ENCODE results near the gene ARID5A.

Gene ARID5A

DNA sequence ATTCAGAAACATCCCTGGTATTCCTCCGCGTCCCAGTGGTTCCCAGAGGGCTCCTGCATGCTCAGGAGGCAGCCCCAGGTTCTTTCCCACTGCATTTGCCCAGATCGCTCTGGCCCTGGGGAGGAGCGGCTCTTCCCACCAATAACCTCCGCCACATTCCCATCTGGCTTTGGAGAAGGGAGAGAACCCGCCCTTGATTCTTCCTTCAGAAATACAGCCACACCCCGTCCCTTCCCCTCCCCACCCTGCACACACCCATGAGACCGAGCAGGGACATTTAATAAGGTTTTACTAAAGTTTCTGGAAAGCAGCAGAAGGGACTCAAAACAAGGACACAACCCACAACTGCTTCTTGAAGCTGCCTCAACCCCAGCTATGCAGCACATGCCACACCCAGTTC lies 21.9 kb downstream of the ARID5A start:
- DNase-seq = no peak

DNA sequence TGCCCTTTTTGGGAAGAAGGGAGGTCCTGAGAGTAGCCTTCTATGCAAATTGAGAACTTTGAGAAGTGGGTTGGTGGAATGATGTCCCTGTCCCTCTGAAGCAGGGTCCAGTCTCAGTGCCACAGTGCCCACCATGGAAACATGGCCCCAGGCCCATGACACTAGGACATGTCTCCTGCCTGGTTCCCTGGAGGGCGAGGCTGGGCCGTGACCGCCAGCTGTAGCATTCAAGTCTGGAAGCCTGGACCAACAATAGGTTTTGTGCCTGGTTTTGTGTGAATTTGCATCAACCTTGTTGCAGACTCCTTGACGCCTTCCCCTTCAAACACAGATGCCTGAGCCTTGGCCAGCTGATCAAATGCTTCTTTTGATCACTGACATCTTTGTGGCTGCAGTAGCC lies 27.5 kb downstream of the ARID5A start:
- no peak for DNase-seq

DNA sequence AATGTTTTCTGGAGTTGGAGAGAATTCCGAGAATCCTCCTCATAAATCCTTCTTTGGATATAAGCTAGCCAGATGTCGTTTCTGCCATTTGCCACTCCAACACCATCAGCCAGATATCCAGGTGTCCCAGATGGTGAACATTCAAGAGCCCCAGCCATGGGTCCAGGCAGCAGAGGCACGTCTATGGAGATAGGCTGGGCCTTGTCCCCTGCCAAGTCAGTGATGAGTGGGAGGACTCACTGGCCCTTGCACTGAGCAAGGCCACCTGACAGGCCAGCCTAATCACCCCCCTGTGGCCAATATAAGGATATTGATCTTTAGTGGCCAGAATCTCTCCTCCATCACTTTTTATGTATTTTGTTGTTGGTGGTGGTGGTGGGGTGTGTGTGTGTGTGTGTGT lies 28.0 kb downstream of the ARID5A start:
- DNase-seq = no peak

DNA sequence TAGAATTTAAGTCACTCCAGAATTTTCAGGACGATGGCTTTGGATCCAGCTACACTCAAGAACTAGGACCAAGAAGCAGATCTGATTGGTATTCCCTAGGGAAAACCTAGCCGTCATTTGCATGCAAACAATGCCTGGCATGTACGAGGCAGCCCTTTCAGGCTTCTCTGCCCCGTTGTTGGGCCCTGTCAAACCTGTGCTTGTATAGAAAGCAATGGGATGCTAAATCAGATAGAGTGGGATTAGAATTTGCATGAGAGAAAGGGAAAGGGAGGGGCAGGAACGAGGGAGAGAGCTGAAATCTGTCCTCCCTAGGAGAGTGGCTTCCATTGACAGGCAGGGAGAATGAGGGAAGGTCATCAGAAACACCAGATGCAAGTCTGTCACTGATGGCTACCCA lies 28.6 kb downstream of the ARID5A start:
- no peak for DNase-seq

DNA sequence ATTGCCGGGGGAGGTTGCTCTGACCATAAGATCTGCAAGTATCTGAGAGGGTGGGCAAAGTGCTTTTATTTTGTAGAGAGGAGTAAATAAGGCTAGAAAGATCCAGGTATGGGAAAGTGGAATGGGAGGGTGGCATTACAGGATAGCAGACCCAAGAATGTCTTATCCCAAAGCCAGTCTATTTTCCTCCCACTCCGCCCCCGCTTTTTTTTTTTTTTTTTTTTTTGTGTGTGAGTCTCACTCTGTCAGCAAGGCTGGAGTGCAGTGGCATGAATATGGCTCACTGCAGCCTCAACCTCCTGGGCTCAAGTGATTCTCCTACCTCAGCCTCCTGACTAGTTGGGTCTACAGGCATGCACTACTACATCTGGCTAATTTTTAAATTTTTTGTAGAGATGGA lies 31.5 kb downstream of the ARID5A start:
- DNase-seq = no peak

DNA sequence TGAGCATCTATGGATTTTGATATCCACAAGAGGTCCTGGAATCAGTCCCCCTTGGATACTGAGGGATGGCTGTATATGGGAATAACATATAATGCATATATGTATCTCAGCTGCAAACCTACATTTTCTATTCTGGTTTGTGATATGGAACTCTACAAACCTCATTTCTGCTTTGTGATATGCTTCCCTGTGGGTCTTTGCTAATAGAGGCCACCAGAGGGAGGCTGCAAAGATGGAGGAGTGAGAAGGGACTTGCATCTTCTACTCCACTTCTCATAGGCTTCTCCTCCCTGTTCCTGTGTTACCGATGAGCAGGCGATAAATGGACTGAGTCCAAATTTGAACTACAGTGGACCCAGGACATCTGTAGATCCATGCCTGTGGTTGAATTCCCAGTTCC lies 37.8 kb downstream of the ARID5A start:
- no peak for DNase-seq

DNA sequence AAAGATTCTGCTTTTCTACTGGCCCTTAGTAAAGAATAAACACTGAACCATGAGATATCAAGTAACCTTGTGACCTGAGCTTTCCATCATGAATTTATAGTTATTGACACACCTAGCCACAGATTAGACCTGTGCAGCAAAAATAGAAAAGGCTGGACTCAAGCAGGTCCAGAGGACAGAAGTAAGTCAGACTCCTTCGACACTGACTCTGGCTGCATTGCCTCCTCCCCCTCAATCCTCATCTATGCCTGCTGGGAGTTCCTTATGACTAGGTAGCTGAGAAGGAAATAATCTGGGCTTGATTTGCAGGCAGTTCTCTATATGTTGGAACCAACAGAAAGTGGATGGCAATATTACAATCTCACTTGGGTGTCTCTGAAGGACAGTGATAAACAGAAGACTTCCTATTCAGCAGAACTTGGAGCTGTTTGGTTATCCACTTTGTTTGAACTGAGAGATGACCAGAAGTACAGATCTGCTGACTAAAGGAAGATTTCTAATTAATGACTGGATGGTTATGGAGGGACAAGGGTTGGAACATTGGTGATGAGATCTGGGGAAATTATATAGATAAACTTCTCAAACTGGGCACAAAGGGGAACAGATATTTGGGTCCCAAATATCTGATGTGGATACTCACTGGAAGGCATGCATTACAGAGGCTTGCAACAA lies 39.4 kb downstream of the ARID5A start:
- DNase-seq = no peak

DNA sequence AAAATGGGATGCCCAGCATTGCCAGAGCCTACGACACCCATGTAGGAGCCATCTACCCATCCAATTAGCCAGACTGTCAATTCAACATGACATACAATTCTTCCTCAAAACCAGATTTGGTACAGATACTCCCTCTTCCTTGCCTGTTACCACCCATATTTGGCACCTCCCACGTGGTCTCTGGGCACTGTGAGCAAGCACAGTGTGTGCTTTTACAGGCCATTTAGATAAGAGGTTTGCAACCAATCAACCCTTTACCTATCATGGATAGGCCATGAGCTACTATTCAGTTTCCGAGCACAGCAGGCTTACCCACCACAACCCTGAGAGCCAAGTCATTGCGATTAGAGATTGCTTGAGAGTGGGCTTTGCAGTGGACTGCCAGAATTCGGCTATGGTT lies 40.9 kb downstream of the ARID5A start:
- no peak for DNase-seq

DNA sequence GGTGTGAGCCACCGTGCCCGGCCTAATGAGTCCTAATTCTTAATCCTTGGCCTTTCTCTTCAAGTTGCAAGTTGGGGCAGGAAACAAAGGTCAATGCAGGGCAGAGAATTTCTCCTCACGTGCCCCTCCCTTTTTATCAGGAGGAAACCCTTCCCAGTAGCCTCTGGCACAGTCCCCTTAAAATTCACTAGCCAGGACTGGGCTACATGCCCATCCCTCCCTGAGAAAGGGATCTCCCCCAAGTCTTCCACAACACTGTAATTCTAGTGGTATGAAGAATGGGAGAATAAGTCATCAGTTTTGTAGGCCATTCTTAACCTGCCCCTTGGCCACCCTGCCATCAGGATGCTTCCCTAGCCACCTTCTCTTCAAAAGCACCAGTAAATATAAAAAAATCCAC lies 42.2 kb downstream of the ARID5A start:
- DNase-seq = no peak

DNA sequence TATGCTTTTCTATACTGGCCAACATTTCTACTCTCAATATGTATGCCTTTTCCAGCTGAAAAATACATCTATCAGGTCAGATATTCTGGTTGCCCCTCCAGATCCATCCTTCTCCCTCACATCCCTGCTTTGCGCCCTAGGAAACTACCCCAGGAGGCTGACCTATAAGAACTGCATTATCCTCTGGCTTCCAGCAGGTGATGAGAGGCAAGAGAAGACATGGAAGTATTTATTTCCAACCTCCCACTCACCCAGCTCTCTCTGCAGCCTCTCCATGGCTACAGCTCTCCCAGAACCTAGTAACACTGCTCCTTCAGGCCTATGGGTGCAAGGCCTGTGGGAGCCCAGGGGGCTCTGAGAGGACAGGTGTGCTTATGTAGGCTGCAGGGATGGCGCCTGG lies 42.9 kb downstream of the ARID5A start:
- DNase-seq = no peak

DNA sequence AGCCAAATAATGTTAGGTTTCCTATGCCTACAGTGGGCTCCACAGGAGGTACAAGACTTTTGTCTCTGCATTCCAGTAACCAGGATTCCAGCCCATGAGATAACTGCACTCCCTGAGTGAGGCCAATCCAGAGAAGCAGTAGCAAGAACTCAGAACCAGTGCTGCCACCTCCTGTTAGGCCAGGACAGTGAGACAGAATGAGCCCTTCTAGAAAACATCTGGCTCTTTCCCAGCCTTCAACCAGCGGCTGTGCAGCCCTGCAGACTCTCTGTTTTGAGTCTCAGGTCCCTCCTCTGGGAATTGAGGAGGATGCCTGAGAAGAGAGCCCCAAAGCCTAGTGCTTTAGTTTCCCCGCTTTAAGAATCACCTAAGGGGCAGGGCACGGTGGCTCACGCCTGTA lies 44.2 kb downstream of the ARID5A start:
- DNase-seq = no peak

DNA sequence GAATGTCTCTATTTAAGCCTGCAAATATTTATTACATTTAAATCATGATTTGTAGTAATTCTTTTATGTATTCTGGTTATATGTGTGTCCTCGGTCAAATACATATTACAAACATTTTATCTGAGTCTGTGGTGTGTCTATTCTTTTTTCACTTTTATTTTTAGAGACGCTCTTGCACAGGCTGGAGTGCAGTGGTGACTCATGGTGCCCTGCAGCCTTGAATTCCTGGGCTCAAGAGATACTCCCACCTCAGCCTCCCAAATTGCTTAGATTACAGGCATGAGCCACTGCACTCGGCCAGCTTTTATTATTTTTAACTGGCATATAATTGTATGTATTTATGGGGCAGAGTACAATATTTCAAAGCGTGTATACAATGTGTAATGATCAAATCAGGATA lies 47.5 kb downstream of the ARID5A start:
- DNase-seq = no peak

DNA sequence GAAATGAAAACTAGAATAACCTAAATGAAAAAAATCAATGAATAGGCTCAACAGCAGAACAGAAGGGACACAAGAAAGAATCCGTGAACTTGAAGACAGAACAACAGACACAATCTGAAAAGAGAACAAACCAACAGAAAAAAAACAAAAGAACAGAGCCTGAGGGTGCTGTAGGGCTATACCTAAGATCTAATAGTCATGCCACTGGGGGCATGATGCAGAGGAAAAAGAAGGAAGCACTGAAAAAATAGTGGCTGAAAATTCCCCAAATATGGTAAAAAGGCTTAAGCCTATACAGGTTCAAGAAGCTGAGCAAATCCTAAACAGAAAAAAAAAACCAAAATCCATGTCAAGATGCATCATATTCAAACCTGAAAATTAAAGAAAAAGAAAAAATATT lies 51.3 kb downstream of the ARID5A start:
- DNase-seq = no peak

DNA sequence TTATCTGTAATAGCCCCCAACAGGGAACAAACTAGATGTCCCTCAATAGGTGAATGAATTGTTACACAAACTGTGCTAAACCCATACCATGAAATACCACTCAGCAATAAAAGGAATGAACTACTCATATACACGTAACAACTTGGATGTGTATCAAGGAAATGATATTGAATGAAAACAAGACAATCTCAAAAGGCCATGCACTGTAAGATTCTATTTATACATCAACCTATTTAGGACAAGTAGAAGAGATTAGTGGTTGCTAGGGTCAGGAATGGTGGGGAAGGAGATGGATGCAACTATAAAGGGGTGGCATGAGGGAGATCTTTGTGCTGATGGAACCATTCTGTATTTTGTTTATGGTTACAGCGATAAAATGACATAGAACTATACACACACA lies 54.5 kb downstream of the ARID5A start:
- no peak for DNase-seq

DNA sequence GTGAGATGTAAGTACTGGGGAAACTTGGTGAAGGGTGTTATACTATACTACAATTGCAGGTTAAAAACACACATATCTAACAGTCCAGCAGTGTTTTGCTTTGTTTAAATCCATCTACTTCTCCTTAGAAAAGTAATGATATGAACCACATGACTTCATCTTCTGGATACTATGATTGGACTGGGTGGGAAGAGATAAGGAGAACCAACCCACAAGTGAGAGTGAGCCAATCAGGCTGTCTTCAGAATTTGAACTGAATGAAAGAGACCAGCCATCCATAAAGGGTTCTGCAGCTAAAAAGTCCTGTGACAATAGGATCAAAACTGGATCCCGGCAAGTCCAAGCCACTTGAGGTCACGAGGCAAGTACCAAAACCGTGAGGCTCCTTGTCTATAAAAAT lies 54.9 kb downstream of the ARID5A start:
- DNase-seq = no peak

DNA sequence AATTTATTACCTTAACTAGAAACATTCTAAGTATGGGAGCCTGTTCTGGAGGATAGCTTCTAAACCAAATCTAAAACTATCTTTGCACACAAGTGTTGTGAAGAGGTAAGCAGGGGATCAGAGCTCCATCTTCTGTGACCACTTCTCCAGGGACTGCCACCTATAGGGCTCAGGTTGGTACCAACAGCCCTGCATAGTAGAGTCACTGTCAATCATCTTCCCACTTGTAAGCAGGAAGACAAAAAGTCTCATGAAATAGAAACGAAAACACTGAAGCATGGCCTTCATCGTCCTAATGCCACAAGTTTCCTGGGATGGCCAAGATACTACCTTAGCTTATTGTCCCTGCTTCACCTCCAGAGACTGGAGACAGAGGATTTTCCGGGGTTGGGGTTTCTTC lies 57.7 kb downstream of the ARID5A start:
- no peak for DNase-seq

DNA sequence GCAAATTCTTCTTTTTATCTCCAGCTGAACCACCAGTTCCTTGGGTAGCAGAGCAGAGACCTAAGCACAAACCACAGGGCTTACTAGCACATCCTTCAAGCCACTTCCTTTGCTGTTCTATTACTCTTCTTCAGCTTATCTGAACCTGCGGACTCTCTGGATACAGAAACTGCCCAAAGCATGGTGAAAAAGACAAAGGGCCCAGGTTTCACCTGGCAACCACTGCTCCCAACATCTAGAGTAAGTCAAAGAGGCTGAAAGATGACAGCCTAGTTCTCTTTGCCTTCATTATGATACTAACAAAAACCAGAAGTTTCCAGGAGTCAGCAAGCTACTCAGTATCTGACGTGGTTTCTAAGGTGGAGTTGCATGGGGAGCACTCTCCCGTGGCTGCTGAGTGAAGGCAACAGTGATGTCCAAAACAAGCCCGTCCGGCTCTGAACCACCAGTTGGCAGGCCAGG lies 58.2 kb downstream of the ARID5A start:
- DNase-seq = no peak

DNA sequence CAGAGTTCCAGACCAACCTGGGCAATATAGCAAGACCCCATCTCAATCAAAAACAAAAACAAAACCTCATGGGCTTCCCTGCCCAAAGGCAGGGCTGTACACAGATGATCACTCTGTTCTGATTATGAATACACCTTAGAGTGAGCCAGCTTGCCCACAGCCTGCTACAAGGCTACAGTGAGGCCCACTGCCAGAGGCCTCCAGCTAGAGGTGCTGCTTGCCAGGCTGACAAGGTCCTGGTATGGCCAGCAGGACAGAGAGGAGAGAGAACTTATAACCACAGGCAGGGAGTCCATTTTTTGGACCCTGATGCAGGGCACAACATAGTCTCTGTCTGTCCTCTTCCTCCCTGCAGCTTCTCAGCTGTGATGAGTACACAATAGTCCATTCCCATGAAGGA lies 60.0 kb downstream of the ARID5A start:
- no peak for DNase-seq

DNA sequence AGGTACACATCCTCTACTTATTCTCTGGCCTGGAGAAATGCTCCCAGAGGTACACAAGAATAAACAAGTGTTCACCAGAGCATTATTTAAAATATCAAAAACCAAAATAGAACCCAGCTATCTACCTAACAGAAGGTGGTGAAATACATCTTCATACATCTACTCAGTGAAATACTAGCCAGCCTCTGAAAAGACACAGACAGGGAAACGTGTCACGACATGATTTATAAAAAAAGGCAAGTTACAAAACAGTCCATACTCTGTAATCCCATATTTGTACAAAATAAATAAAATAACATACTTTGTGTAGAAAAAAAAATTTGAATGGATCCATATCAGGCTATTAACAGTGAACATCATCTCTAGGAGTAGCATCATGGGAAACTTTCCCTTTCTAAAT lies 63.4 kb downstream of the ARID5A start:
- no peak for DNase-seq

DNA sequence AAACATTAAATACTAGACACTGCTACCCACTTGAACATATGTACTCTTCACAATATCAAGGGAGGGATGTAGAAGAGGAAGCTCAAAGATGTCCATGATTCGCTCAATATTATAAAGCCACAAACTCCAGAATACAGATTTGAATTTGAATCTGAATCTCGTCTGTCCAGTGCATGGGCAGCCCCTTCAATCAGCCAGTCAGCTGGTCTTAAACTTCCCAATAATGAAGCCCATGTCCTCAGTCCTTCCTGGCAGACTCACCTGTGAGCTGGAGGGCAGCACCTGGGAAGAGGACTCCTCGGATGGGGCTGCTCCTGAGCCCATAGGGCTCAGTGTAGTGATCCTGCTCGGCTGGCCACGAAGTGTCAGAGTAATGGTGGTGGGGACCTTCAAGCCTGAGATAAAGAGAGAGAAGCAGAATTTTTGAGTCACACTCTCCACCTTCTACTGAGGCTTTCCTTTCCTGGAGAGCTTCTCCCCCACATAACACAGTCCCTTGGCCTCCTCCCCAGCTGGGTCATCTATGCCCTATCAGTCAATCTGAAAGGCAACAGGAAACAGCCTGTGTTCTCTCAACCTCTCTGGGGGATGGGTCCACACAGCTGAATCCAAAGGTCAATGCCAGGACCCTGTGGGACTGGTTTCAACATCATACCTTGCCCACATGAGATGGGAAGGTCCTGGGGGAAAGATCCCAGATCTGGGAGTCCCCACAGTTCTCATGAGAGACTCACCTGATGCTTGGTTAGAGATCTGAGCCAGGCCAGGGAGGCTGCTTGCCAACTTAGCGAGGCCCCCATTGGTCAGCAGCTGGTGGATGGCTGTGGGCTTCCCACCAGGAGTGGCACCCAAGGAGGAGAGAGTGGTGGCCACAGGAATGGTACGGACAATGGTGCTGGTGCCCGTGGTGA lies 65.1 kb downstream of the ARID5A start:
- peak; percentile 24 for DNase-seq

Measured in stimulated activated CD4-positive, alpha-beta T cell treated with anti-CD3 and anti-CD28 coated beads, Interleukin-1b, Interleukin-23, amount 100 ng/mL, for 48 hours (primary cell).